CD4-positive, alpha-beta memory T cell (primary cell): ENCODE results near the gene SLC25A42. TPM values are rescaled to one million over a fixed set of nuclear protein-coding genes. Genes with fewer than 3 reads are reported as not detected.

Experiments used
- CTCF ChIA-PET: fragments of 350-600 bp; sonication (Branson Sonifier 250); formaldehyde crosslinking; loops from one replicate; lab custom pipeline; 2021; ENCODE audit warnings: inconsistent platforms; ENCODE audit not compliant: partially characterized antibody; lab: Charles Lee
- POLR2A ChIA-PET: fragments of 350-600 bp; sonication (Branson Sonifier 250); formaldehyde crosslinking; loops from one replicate; lab custom pipeline; 2021; ENCODE audit not compliant: partially characterized antibody; lab: Charles Lee
- DNase-seq, 5 donors: peaks; one replicate each; pipeline versions ENCODE4 v3.0.0 to v3.0.0-alpha.2; 2020 to 2022; ENCODE audit warnings: mixed read lengths in 1 of 5
- H3K27ac ChIP-seq: one replicate; pipeline ENCODE4 v1.7.0; 2013; ENCODE audit warnings: low read depth, low read length
- H3K27me3 ChIP-seq: 2 replicates; pipeline ENCODE4 v1.7.0; 2013; ENCODE audit warnings: mild to moderate bottlenecking, low read length, moderate library complexity; ENCODE audit not compliant: insufficient read depth
- H3K36me3 ChIP-seq: 2 replicates; pipeline ENCODE4 v1.7.0; 2013; ENCODE audit warnings: mild to moderate bottlenecking, low read length, moderate library complexity; ENCODE audit not compliant: insufficient read depth
- H3K4me1 ChIP-seq: 2 replicates; pipeline ENCODE4 v1.7.0; 2013; ENCODE audit warnings: mild to moderate bottlenecking, low read length, moderate library complexity; ENCODE audit not compliant: insufficient read depth
- H3K4me3 ChIP-seq, 2 donors: one replicate each; pipeline ENCODE4 v1.7.0; 2013; ENCODE audit warnings: low read length in 2 of 2, mild to moderate bottlenecking in 1 of 2
- H3K9me3 ChIP-seq, 2 donors: one replicate each; pipeline ENCODE4 v1.7.0; 2013; ENCODE audit warnings: low read length in 2 of 2, control low read depth in 1 of 2; ENCODE audit not compliant: control insufficient read depth in 1 of 2
- H3K27ac Mint-ChIP-seq, 7 donors: one replicate each; pipeline ENCODE4 v1.8.0; 2020 to 2021; ENCODE audit warnings: mixed read lengths in 7 of 7, mild to moderate bottlenecking in 6 of 7, inconsistent platforms in 3 of 7, moderate library complexity in 3 of 7
- H3K27me3 Mint-ChIP-seq, 2 donors: one replicate each; pipeline ENCODE4 v1.8.0; 2020 to 2021; ENCODE audit warnings: mixed read lengths in 2 of 2
- H3K36me3 Mint-ChIP-seq, 2 donors: one replicate each; pipeline ENCODE4 v1.8.0; 2020 to 2021; ENCODE audit warnings: mixed read lengths in 2 of 2, inconsistent platforms in 1 of 2, mild to moderate bottlenecking in 1 of 2
- H3K4me1 Mint-ChIP-seq, 4 donors: one replicate each; pipeline ENCODE4 v1.8.0; 2020 to 2021; ENCODE audit warnings: mixed read lengths in 4 of 4, mild to moderate bottlenecking in 1 of 4
- H3K4me3 Mint-ChIP-seq, 8 donors: one replicate each; pipeline ENCODE4 v1.8.0; 2020 to 2021; ENCODE audit warnings: mixed read lengths in 8 of 8, mild to moderate bottlenecking in 7 of 8, moderate library complexity in 6 of 8, inconsistent platforms in 3 of 8
- H3K9me3 Mint-ChIP-seq, 8 donors: one replicate each; pipeline ENCODE4 v1.8.0; 2020 to 2021; ENCODE audit warnings: mixed read lengths in 8 of 8, mild to moderate bottlenecking in 5 of 8, inconsistent platforms in 3 of 8, moderate library complexity in 1 of 8
- intact Hi-C: fragments of 100-400 bp; cut with micrococcal nuclease; formaldehyde crosslinking; loops from one replicate; pipeline ENCODE4 v1.15.1; 2023
- polyA plus RNA-seq, 2 donors: library from polyadenylated mRNA; unstranded; fragments of 300-500 nt; fragmentation: Illumina TruSeq; gene quantifications; one replicate each; pipeline ENCODE4 v1.2.3, GENCODE V29; 2021
- total RNA-seq, 2 experiments: library from RNA; stranded (reverse); gene quantifications; one replicate each; pipeline ENCODE4 v1.2.3, GENCODE V29; 2021

The SLC25A42 gene
- total and polyA plus RNA-seq, 4 experiments from 2014 or later = 11.3 to 31.6 (median 21.0) TPM

DNA sequence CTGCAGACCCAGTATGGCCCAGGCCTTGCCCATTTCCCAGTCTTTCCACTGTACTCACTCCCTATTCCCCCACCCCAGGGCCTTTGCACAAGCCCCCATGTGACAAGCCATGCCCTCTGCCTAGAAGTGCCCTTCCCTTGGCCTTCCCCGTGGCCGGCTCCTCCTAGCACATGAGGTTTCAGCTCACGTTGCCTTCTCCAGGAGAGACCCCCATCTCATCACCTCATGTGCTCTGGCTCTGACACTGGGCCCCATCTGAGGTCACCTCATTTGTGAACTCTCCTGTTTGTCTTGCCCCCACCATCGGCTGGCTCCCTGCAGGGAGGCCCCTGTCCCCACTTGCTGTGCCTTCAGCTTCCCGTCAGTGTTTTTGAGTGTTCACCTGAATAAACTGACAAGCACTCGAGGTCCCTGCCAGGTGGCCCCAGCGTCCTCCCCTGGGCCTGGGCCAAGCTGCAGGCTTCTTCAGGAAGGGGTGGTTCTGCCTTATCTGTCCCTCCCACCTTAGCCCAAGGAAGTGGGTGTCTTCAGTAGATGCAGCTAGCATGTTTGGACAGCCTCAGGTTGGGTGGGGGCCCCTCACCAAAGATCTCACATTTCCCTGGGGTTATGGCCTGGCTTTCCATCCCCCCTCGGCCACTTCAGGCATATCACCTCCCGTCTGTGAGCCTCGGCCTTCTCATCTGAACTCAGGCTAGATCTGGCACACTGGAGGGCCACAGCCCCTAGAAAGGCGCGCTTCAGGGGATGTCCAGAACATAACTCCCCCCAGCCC, 3.8 kb upstream of the SLC25A42 start:
- Mint-ChIP-seq H3K36me3 (peaks cover 6 to 12% of the 10 kb centered on the region in 2 donors), H3K9me3 (no peaks in the 10 kb centered on the region), H3K27ac (peak overlapping the region in 3 of 7 donors; percentile 7 to 57 (median 18)), H3K27me3 (no peaks in the 10 kb centered on the region), H3K4me3 (no peak overlapping the region), H3K4me1 (peaks cover 7 to 19% (median 10%) of the 10 kb centered on the region in 4 donors)
- no peak overlapping the region for H3K27ac ChIP-seq
- no peaks in the 10 kb centered on the region for H3K9me3 ChIP-seq
- ChIA-PET POLR2A (no interaction called here), CTCF (no interaction called here)
- no peak for DNase-seq
- H3K4me1 ChIP-seq = peaks cover 8% of the 10 kb centered on the region
- peaks cover 5% of the 10 kb centered on the region for H3K36me3 ChIP-seq
- intact Hi-C loops = no loop called here
- H3K4me3 ChIP-seq = no peak overlapping the region
- no peaks in the 10 kb centered on the region for H3K27me3 ChIP-seq

DNA sequence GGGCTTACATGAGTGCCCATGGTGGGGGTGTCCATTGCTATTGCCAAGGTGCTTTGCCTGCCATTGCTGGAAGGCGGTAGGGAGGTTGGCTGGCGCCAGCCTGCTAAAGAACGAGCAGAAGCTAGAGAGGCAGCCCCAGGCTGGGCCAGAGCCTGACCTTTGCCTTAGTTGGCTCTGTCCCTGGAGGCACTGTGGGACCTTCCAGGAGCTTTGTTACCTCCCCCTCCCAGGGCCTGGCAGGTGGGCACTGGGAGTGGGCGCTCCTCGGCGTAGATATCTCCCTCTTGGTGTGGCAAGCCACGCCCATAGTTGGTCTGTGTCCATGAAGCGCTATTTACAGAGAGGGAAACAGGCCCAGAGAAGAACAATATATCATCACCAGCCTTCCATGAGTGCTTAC, 2.3 kb upstream of the SLC25A42 start:
- no peaks in the 10 kb centered on the region for H3K36me3 ChIP-seq
- no peaks in the 10 kb centered on the region for H3K9me3 ChIP-seq
- Mint-ChIP-seq H3K4me3 (peak overlapping the region in 1 of 8 donors; percentile 13), H3K27ac (peak overlapping the region in 2 of 7 donors; percentile 32 to 48), H3K4me1 (peaks cover 12 to 30% (median 18%) of the 10 kb centered on the region in 4 donors), H3K36me3 (peaks cover 3 to 10% of the 10 kb centered on the region in 2 donors), H3K9me3 (no peaks in the 10 kb centered on the region), H3K27me3 (no peaks in the 10 kb centered on the region)
- no peak overlapping the region for H3K27ac ChIP-seq
- peaks cover 22% of the 10 kb centered on the region for H3K4me1 ChIP-seq
- no peak for DNase-seq
- CTCF ChIA-PET = interaction anchor here (0.6 to 1.0 kb wide), 2 partner anchors 10 to 131 kb away, joined by 3 to 4 read pairs; no protein-coding TSS in a partner anchor
- H3K27me3 ChIP-seq = no peaks in the 10 kb centered on the region
- intact Hi-C loops = no loop called here
- no peak overlapping the region for H3K4me3 ChIP-seq
- POLR2A ChIA-PET = no interaction called here

DNA sequence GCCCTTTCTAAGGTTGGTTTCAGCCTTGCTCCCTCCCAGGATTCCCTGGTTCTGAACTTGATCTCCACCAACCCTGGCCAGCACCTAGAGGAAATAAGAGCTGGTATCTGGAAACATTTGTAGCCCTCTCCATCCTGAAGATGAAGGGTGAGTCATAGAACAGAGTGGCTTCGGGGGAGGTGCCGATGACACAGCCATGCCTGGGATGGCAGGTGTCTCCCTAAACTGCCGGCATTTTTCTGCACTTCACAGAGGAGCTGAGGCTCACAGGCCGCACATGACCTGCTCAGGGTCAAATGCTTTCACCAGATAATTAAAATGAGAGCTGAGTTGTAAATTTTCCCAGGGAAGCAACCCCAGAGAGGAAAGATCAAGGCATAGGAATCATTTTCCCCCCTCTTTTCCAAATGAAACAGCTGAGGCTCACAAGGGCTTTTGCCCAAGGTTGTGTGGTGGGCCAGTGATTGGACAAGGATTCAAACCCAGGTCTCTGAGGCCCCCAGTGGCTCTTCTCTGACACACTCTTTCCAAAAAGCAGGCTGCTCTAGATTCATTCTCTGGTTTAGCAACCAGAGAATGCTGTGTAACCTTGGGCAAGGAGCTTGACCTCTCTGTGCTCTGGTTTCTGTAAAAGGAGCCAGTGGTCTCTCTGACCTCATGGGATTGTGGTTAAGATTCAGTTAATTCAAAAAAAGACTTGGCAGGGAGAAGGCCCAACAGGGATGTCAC, 1.2 kb upstream of the SLC25A42 start:
- no peaks in the 10 kb centered on the region for H3K9me3 Mint-ChIP-seq
- DNase-seq = no peak
- intact Hi-C loops = loop anchor here (1.0 to 2.0 kb wide), 2 partner anchors 29 to 76 kb away; partner anchors contain the start of genes ARMC6, SUGP2 and TMEM161A

DNA sequence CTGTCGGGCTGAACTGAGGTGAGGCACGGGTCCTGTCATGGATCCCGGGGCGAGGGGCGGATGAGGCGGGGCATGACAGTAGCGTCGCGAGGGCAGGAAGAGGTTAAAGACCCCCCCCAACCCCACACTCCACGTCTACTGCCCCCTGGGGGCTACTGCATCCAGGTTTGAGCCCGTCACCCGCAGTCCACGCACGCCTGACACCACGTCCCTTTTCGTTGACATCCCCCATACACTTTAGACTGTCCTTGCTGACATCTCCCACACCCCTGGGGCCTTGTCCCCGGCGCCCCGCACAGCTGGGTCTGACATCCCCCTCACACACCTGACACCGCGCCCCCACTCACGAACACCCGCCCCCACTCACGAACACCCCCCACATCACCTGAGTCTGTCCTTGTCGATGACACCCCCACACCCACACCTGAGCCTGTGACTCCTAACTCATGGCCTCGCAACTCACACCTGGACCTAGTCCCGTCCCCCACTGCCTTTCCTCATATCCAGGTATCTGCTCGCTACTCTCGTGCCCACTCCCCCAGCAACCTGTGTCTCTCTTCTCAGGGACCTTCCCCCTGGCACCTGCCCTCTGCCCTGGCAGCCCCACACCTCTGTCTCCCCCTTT, 416 bp downstream of the SLC25A42 start:
- DNase-seq = peak in 1 of 5 donors; percentile 7
- Mint-ChIP-seq H3K4me3 (peak overlapping the region; percentile 84 to 95 (median 91)), H3K36me3 (peaks cover 3 to 5% of the 10 kb centered on the region in 2 donors), H3K9me3 (no peaks in the 10 kb centered on the region), H3K27ac (peak overlapping the region; percentile 63 to 91 (median 85)), H3K27me3 (no peaks in the 10 kb centered on the region), H3K4me1 (peaks cover 23 to 48% (median 33%) of the 10 kb centered on the region in 4 donors)
- no peaks in the 10 kb centered on the region for H3K27me3 ChIP-seq
- H3K4me3 ChIP-seq = peak overlapping the region; percentile 83 to 85
- H3K36me3 ChIP-seq = no peaks in the 10 kb centered on the region
- no peaks in the 10 kb centered on the region for H3K9me3 ChIP-seq
- POLR2A ChIA-PET = interaction anchor here (0.9 to 2.3 kb wide), 6 partner anchors 10 to 145 kb away, joined by 3 to 12 read pairs (median 4); partner anchors contain the start of genes COPE, DDX49, NR2C2AP and TMEM161A
- peak overlapping the region; percentile 57 for H3K27ac ChIP-seq
- CTCF ChIA-PET = interaction anchor here (1.1 kb wide), 1 partner anchor 11 kb away, joined by 4 read pairs; no protein-coding TSS in a partner anchor
- intact Hi-C loops = no loop called here
- H3K4me1 ChIP-seq = peaks cover 45% of the 10 kb centered on the region

More for the DNA sequence above, 1.2 kb upstream of the SLC25A42 start:
- Mint-ChIP-seq H3K27ac (peak overlapping the region in 6 of 7 donors; percentile 1 to 93 (median 84)), H3K4me3 (peak overlapping the region; percentile 78 to 93 (median 88)), H3K4me1 (peaks cover 17 to 41% (median 26%) of the 10 kb centered on the region in 4 donors), H3K27me3 (no peaks in the 10 kb centered on the region), H3K36me3 (peaks cover 3 to 10% of the 10 kb centered on the region in 2 donors)
- Histone ChIP-seq H3K9me3 (no peaks in the 10 kb centered on the region), H3K27ac (peak overlapping the region; percentile 57), H3K27me3 (no peaks in the 10 kb centered on the region), H3K36me3 (no peaks in the 10 kb centered on the region), H3K4me1 (peaks cover 33% of the 10 kb centered on the region), H3K4me3 (peak overlapping the region; percentile 21 to 85)
- POLR2A ChIA-PET = interaction anchor here (0.6 to 2.3 kb wide), 6 partner anchors 8 to 469 kb away, joined by 3 to 12 read pairs (median 3); partner anchors contain the start of genes COPE, DDX49 and NR2C2AP
- CTCF ChIA-PET = interaction anchor here (1.1 to 1.3 kb wide), 2 partner anchors 8 to 42 kb away, joined by 3 read pairs; no protein-coding TSS in a partner anchor

DNA sequence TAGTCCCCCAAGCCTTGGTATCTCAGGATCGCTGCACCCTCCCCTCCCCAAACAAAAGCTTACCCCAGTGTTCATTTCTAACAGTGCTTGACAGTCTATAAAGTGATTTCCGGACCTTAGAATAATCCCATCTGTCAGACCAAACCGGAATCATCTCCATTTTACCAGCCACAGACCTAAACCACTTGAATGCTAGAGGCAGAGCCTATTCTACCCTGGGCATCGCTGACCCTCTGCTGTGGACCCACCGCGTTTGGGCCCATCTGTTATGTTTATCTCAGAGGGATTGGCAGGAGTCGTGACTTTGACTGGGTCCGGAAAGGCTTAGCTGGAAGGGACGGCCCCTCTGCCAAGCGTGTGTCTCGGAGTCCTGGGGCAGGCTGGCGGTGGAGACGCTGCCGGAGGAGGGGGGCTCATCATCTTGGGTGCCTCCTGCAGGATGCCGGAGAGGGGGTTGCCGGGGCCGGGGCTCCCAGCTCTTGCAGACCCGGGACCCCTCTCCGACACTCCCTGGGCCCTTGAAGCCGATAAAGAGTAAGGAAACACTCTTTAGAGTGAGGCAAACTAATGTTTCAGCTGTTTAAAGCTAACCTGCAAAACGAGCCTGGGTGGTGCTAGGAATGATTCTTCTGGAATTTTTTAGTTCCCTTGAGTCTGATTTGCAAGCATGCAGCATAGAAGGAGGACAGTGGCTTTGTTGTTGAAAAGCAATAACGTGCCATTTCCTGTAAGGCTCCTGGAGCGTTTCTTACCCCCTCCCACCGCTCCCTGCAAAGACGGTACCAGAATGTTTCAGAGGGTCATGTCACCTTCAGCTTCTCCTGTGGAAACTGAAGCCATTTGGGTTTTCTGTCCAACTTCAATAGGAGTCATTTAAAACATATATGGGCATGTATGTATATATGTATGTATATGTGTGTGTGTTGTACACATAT, 1.3 kb downstream of the SLC25A42 start:
- CTCF ChIA-PET = interaction anchor here (1.0 to 2.1 kb wide), 4 partner anchors 10 to 81 kb away, joined by 3 to 5 read pairs (median 4); no protein-coding TSS in a partner anchor
- H3K27ac Mint-ChIP-seq = peak overlapping the region; percentile 76 to 91 (median 82)
- no peaks in the 10 kb centered on the region for H3K9me3 Mint-ChIP-seq
- intact Hi-C loops = no loop called here
- H3K4me3 Mint-ChIP-seq = peak overlapping the region; percentile 84 to 95 (median 91)
- no peaks in the 10 kb centered on the region for H3K27me3 ChIP-seq
- DNase-seq = peak in 4 of 5 donors; percentile 16 to 31 (median 28)
- peak overlapping the region; percentile 83 to 85 for H3K4me3 ChIP-seq
- H3K9me3 ChIP-seq = no peaks in the 10 kb centered on the region
- H3K36me3 ChIP-seq = no peaks in the 10 kb centered on the region
- POLR2A ChIA-PET = interaction anchor here (0.8 to 2.3 kb wide), 5 partner anchors 10 to 160 kb away, joined by 3 to 7 read pairs (median 3); partner anchors contain the start of genes COPE and DDX49
- H3K4me1 Mint-ChIP-seq = peaks cover 27 to 53% (median 37%) of the 10 kb centered on the region in 4 donors
- no peaks in the 10 kb centered on the region for H3K27me3 Mint-ChIP-seq
- H3K36me3 Mint-ChIP-seq = peaks cover 0 to 5% of the 10 kb centered on the region in 2 donors
- H3K4me1 ChIP-seq = peaks cover 49% of the 10 kb centered on the region
- H3K27ac ChIP-seq = peak overlapping the region; percentile 57
